Mucosa of stomach (tissue), 1 donor: Measurements from ENCODE around the gene PXK.

Experiments used
- H3K27me3 ChIP-seq: one replicate; pipeline ENCODE4 v1.7.0; 2013; ENCODE audit warnings: mild to moderate bottlenecking, low read length; ENCODE audit not compliant: control insufficient read depth, insufficient read depth
- H3K36me3 ChIP-seq: one replicate; pipeline ENCODE4 v1.7.0; 2013; ENCODE audit warnings: low read length; ENCODE audit not compliant: control insufficient read depth, insufficient read depth
- H3K4me1 ChIP-seq: one replicate; pipeline ENCODE4 v1.7.0; 2013; ENCODE audit warnings: mild to moderate bottlenecking, low read length; ENCODE audit not compliant: control insufficient read depth, insufficient read depth
- H3K4me3 ChIP-seq: one replicate; pipeline ENCODE4 v1.7.0; 2013; ENCODE audit warnings: low read length
- H3K9ac ChIP-seq: one replicate; pipeline ENCODE4 v1.7.0; 2013; ENCODE audit warnings: mild to moderate bottlenecking, low read length, moderate library complexity
- H3K9me3 ChIP-seq: one replicate; pipeline ENCODE4 v1.7.0; 2013; ENCODE audit warnings: mild to moderate bottlenecking, low read length, moderate library complexity; ENCODE audit not compliant: control insufficient read depth
- donor health status: Pancreatic carcinoma.

Gene PXK

GRCh38 chr3:58325525-58325992, 7.1 kb upstream of the PXK start:
- H3K9me3 ChIP-seq = no peaks in the 10 kb centered on the region
- H3K4me3 ChIP-seq = no peak overlapping the region
- peak overlapping the region; percentile 16 for H3K9ac ChIP-seq
- no peaks in the 10 kb centered on the region for H3K36me3 ChIP-seq
- H3K27me3 ChIP-seq = no peaks in the 10 kb centered on the region
- peaks cover 15% of the 10 kb centered on the region for H3K4me1 ChIP-seq

GRCh38 chr3:58326267-58326900, 6.3 kb upstream of the PXK start:
- H3K4me1 ChIP-seq = peaks cover 15% of the 10 kb centered on the region
- no peaks in the 10 kb centered on the region for H3K27me3 ChIP-seq
- H3K9me3 ChIP-seq = no peaks in the 10 kb centered on the region
- H3K36me3 ChIP-seq = no peaks in the 10 kb centered on the region
- no peak overlapping the region for H3K4me3 ChIP-seq
- no peak overlapping the region for H3K9ac ChIP-seq

- no peaks in the 10 kb centered on the region for H3K36me3 ChIP-seq
- H3K9me3 ChIP-seq = no peaks in the 10 kb centered on the region
- no peak overlapping the region for H3K9ac ChIP-seq
- no peak overlapping the region for H3K4me3 ChIP-seq
- H3K4me1 ChIP-seq = peaks cover 28% of the 10 kb centered on the region
- H3K27me3 ChIP-seq = no peaks in the 10 kb centered on the region
Observed at GRCh38 chr3:58329150-58329921, 3.4 kb upstream of the PXK start.

GRCh38 chr3:58329922-58330413, 2.7 kb upstream of the PXK start:
- Histone ChIP-seq H3K9me3 (no peaks in the 10 kb centered on the region), H3K4me3 (no peak overlapping the region), H3K36me3 (no peaks in the 10 kb centered on the region), H3K27me3 (no peaks in the 10 kb centered on the region), H3K9ac (no peak overlapping the region), H3K4me1 (peaks cover 30% of the 10 kb centered on the region)

- Histone ChIP-seq H3K9me3 (no peaks in the 10 kb centered on the region), H3K9ac (peak overlapping the region; percentile 70), H3K27me3 (no peaks in the 10 kb centered on the region), H3K4me3 (peak overlapping the region; percentile 36), H3K4me1 (peaks cover 15% of the 10 kb centered on the region), H3K36me3 (no peaks in the 10 kb centered on the region)
Observed at GRCh38 chr3:58331593-58332152, 1.0 kb upstream of the PXK start.

GRCh38 chr3:58333206-58334012, 717 bp downstream of the PXK start:
- H3K9me3 ChIP-seq = no peaks in the 10 kb centered on the region
- peaks cover 15% of the 10 kb centered on the region for H3K4me1 ChIP-seq
- no peaks in the 10 kb centered on the region for H3K27me3 ChIP-seq
- H3K36me3 ChIP-seq = no peaks in the 10 kb centered on the region
- peak overlapping the region; percentile 71 for H3K4me3 ChIP-seq
- H3K9ac ChIP-seq = peak overlapping the region; percentile 70

GRCh38 chr3:58334013-58334321, 1.3 kb downstream of the PXK start:
- Histone ChIP-seq H3K4me3 (peak overlapping the region; percentile 71), H3K36me3 (no peaks in the 10 kb centered on the region), H3K9ac (peak overlapping the region; percentile 70), H3K27me3 (no peaks in the 10 kb centered on the region), H3K4me1 (peaks cover 15% of the 10 kb centered on the region), H3K9me3 (no peaks in the 10 kb centered on the region)

- H3K4me3 ChIP-seq = no peak overlapping the region
- H3K9me3 ChIP-seq = no peaks in the 10 kb centered on the region
- H3K4me1 ChIP-seq = peaks cover 15% of the 10 kb centered on the region
- no peaks in the 10 kb centered on the region for H3K36me3 ChIP-seq
- H3K9ac ChIP-seq = peak overlapping the region; percentile 70
- H3K27me3 ChIP-seq = no peaks in the 10 kb centered on the region
Observed at GRCh38 chr3:58334506-58334884, 1.8 kb downstream of the PXK start.

- H3K9ac ChIP-seq = no peak overlapping the region
- H3K4me3 ChIP-seq = no peak overlapping the region
- H3K4me1 ChIP-seq = peaks cover 15% of the 10 kb centered on the region
- H3K27me3 ChIP-seq = no peaks in the 10 kb centered on the region
- no peaks in the 10 kb centered on the region for H3K9me3 ChIP-seq
- no peaks in the 10 kb centered on the region for H3K36me3 ChIP-seq
Observed at GRCh38 chr3:58335652-58335947, 2.9 kb downstream of the PXK start.

GRCh38 chr3:58336135-58336882, 3.6 kb downstream of the PXK start:
- no peak overlapping the region for H3K9ac ChIP-seq
- no peaks in the 10 kb centered on the region for H3K36me3 ChIP-seq
- H3K4me3 ChIP-seq = no peak overlapping the region
- no peaks in the 10 kb centered on the region for H3K27me3 ChIP-seq
- H3K9me3 ChIP-seq = no peaks in the 10 kb centered on the region
- H3K4me1 ChIP-seq = peaks cover 17% of the 10 kb centered on the region

GRCh38 chr3:58337190-58337589, 4.5 kb downstream of the PXK start:
- no peaks in the 10 kb centered on the region for H3K9me3 ChIP-seq
- no peak overlapping the region for H3K4me3 ChIP-seq
- H3K9ac ChIP-seq = no peak overlapping the region
- H3K4me1 ChIP-seq = peaks cover 17% of the 10 kb centered on the region
- H3K27me3 ChIP-seq = no peaks in the 10 kb centered on the region
- no peaks in the 10 kb centered on the region for H3K36me3 ChIP-seq
